ENCODE measurements around the gene CD68.

CD68 gene

DNA sequence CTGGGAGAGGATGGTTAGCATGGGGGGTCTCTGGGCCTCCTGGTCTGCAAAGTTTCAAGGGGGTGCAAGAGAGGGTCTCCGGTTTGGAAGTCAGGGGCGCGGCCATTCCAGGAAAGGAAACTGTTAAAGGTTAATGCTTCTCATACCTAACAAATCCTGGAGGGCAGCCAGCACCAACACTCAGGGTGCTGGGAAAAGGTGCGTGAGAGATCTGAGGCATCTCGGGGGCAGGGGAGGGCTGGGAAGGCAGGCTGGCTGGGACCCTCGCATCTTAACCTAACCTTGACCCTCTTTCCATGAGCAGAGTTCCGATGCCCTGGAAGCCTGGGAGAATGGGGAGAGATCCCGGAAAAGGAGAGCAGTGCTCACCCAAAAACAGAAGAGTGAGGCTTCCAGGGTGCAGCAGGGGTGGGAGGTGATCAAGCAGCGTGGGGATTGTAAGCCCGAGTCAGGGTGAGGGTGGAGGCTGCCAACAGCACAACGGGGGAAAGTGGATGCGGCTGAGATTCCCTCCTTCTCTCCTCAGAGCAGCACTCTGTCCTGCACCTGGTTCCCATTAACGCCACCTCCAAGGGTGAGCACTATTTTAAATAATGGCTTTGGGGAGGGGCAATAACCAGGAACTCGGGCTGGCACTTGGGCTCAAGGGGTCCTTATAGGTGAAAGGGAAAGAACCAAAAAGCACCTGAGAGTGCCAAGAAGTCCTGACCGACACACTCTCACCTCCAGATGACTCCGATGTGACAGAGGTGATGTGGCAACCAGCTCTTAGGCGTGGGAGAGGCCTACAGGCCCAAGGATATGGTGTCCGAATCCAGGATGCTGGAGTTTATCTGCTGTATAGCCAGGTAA, 19.9 kb upstream of the CD68 start:
- no peak for DNase-seq

DNA sequence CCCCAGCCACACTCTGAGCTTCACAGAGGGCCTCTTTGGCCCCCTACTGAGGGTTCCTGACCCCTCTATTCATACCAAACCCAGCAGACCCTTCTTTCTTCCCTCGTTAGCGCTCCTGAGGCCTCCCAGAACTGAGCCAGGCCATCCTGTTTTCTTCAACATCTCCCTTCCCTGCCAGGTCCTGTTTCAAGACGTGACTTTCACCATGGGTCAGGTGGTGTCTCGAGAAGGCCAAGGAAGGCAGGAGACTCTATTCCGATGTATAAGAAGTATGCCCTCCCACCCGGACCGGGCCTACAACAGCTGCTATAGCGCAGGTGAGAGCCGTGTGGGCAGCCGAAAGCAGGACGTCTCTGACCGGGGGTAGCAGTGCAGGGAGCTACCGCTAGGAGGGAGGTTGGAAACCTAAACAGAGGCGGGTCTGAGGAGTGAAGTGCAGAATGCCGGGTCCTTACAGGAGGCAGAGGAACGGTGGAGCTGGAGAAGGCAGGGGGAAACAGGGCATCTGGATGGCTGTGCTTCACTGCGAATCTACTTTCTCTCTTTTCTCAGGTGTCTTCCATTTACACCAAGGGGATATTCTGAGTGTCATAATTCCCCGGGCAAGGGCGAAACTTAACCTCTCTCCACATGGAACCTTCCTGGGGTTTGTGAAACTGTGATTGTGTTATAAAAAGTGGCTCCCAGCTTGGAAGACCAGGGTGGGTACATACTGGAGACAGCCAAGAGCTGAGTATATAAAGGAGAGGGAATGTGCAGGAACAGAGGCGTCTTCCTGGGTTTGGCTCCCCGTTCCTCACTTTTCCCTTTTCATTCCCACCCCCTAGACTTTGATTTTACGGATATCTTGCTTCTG, 19.0 kb upstream of the CD68 start:
- no peak for DNase-seq

DNA sequence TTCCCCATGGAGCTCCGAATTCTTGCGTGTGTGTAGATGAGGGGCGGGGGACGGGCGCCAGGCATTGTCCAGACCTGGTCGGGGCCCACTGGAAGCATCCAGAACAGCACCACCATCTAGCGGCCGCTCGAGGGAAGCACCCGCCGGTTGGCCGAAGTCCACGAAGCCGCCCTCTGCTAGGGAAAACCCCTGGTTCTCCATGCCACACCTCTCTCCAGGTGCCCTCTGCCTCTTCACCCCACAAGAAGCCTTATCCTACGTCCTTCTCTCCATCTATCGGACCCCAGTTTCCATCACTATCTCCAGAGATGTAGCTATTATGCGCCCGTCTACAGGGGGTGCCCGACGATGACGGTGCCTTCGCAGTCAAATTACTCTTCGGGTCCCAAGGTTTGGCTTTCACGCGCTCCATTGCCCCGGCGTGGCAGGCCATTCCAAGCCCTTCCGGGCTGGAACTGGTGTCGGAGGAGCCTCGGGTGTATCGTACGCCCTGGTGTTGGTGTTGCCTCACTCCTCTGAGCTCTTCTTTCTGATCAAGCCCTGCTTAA, 18.3 kb upstream of the CD68 start:
- peak; percentile 83 for DNase-seq

DNA sequence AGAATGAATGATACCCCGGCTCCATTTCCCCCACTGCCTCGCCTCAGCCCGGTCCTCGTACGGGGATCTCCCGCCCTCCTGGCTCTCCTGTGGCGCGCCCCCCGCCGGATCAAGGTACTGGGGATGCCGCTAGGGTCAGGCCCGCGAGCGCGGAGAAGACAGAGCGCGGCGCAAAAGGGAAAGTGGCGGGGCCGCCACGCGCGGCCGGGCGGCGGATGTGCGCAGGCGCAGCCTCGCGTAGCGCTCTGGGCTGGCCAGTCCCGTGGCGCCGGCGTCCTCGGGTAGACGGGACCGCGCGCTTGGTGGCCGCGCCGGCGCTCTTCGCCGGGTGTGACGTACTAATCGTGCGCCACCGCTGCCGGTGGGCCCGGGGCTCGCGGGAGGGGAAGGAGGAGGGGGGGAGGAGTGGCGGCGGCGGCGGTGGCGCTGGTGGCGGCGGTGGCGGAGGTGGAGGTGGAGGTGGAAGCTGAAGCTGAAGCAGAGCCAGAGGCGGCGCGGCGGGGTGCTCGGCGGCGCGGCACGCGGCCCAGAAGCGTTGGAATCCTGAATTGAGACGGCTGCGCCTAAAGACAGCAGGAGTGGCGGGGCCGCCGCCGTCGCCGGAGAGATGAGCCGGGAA, 17.7 kb upstream of the CD68 start, which contains the start of gene SENP3:
TSS of gene SENP3 (plus strand) at position 331 of the 619 bp plus-strand sequence. CDS start 1,158 bp downstream, outside the sequence.
- DNase-seq: peak; percentile 84

DNA sequence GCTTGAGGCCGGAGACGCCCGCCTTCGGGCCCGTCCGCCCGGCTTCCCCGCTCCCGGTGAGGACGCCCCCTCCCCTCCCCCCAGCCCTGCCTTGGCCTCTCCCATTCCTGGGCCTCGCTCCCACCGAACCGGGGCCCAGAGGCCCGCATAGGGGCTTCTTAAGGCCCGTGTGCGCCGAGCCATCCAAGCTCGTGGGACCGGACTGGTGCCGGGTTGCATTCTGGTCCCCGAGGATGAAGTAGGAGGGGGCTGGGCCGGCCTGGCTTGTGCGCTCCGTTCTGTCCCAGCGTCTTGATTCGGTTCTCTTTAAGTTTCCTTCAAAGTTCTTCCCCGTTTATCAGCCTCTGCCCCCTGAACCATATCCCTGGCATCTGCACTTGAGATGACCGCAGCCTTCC, 17.2 kb upstream of the CD68 start:
- no peak for DNase-seq

DNA sequence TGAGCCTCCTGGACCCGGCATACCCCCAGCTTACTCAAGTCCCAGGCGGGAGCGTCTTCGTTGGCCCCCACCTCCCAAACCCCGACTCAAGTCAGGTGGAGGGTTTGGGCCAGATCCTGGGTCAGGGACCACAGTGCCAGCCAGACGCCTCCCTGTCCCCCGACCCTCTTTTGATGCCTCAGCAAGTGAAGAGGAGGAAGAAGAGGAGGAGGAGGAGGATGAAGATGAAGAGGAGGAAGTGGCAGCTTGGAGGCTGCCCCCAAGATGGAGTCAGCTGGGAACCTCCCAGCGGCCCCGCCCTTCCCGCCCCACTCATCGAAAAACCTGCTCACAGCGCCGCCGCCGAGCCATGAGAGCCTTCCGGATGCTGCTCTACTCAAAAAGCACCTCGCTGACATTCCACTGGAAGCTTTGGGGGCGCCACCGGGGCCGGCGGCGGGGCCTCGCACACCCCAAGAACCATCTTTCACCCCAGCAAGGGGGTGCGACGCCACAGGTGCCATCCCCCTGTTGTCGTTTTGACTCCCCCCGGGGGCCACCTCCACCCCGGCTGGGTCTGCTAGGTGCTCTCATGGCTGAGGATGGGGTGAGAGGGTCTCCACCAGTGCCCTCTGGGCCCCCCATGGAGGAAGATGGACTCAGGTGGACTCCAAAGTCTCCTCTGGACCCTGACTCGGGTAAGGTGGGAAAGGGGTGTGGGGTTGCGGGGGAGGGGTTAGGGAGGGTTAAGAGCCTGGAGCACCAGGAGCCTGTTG, 16.1 kb upstream of the CD68 start:
- DNase-seq: no peak

DNA sequence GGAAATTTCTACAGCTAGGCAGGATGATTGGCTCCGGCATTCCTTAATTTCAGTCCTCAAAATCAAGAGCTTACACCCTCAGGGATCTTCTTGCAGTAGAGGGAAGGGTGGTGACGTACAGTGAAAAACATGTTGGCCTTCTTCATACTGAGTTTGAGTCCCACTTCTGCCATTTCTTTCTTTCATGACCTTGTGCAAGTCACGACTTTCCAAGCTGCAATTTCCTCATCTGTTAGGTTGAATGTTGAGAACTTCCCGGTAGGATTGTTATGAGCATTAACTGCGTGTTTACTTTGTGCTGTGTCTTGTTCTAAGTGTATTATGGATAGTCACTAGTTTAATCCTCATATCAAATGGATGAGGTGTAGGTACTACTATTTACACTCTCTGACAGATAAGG, 9.9 kb upstream of the CD68 start:
- no peak for DNase-seq

DNA sequence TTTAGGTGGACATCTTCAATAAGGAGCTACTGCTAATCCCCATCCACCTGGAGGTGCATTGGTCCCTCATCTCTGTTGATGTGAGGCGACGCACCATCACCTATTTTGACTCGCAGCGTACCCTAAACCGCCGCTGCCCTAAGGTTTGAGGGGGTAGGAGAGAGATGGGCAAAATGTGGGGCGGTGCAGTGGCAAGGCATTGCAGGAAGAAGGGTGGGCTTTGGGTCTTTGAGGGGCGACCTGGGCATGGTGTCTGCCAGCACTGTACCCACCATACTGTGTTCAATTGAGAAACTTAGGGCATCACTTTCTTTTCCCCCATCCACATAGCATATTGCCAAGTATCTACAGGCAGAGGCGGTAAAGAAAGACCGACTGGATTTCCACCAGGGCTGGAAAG, 9.1 kb upstream of the CD68 start:
- DNase-seq: no peak

DNA sequence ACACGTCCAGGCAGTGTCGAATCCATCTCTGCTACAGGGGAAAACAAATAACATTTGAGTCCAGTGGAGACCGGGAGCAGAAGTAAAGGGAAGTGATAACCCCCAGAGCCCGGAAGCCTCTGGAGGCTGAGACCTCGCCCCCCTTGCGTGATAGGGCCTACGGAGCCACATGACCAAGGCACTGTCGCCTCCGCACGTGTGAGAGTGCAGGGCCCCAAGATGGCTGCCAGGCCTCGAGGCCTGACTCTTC, 7.2 kb upstream of the CD68 start:
- no peak for DNase-seq

DNA sequence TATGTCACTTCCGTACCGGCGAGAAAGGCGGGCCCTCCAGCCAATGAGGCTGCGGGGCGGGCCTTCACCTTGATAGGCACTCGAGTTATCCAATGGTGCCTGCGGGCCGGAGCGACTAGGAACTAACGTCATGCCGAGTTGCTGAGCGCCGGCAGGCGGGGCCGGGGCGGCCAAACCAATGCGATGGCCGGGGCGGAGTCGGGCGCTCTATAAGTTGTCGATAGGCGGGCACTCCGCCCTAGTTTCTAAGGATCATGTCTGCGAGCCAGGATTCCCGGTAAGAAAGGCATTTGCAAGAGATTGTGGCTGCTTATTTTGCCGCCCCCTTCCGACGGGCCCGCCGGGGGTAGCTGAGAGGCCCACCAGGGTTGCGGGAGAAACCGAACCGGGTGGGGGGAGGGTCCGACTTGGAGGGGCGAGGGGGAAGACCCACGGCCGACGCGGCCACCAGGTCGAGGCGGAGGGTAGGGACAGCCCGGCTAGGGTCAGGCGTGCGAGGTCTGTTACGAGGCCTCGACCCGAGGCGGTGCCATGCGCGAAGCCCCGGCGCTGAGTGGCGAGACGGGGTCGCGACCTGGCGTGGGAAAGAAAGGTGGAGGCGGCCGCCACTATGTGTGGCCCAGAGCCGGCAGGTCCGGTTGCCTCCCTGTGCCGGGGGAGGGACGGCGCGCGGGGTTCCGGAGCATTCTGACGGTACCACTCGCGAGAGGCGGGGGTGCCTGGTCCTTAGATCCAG, 6.7 kb upstream of the CD68 start:
- peak; percentile 99 for DNase-seq

DNA sequence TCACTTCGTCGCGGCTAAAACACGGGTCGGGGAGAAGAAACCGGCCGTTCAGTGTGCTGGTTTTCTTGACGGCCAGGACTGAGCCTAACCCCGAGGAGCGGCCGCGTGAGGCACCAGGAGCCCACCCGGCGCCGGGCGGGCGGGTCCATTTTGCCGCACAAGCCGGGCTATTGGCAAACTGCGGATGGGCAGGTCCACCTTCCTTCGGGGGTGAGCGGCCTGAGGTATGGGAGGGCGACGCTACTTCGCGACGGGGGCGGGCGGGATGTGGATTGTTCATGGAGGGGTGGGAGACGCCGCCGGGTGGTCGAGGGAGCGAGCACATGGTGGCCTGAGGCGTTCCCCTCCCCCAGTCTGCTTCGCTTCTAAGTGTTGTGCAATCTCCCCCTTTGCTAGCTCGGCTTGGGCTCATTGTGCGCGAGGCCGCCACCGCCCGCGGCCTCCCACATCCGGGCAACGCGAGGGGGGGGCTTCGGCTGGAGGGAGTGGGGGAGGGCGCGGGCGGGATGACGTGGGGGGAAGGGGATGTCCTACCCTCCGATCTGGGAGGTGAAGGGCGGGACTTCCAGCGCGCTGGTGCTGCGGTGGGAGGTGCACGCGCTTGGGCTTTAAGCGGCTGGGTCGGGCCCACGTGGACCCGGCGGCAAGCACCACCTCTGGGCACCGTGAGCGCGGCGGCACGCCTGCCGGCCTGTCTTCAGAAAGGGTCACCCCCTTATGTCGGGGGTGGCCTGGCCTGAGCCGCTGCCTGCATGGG, 5.9 kb upstream of the CD68 start:
- peak; percentile 62 for DNase-seq

DNA sequence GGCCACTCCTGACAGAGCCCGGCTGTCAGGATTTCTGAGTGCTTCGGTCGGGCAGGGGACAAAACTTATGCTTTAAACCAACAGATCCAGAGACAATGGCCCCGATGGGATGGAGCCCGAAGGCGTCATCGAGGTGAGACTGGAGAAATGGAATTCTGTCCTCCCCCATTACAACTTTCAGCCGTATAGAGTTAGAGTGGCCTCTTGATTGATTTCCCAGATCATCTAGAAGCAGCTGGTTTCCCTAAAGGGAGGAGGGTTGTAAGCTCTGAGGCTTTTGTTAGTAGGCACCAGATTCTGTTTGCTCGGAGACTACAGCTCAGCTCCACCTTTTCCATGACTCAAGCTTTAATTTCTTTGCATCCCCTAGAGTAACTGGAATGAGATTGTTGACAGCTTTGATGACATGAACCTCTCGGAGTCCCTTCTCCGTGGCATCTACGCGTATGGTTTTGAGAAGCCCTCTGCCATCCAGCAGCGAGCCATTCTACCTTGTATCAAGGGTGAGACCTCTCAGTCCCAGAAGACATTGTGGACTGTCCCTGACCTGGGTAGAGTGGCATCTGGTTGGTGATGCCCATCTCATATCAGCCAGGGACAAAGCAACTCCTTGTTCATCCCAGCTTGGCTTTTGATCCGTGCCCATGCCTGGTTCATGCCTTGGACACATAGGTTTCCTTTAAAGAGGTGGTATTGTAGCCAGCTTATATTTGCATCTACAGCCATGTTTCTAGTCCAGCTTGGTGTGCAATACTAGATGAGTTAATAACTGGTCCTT, 5.1 kb upstream of the CD68 start:
- DNase-seq: no peak

DNA sequence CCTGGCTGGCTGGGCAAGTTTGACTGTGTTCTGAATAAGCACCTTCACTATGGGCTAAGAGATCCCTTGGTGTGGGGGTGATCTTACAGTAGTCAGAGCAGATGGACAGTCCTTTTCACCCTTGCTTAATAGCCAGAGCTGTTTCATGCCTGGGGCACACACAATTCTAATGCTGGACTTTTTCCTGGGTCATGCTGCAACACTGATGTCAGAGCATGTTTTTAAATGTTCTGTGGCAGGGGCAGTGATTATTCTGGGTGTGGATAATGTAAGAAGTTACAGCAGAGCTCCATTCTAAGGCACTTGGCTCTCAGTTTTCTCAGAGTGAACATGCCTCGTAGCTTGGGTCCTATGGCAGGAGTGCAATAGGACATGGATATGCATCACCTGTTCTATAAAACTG, 4.0 kb upstream of the CD68 start:
- DNase-seq: no peak

DNA sequence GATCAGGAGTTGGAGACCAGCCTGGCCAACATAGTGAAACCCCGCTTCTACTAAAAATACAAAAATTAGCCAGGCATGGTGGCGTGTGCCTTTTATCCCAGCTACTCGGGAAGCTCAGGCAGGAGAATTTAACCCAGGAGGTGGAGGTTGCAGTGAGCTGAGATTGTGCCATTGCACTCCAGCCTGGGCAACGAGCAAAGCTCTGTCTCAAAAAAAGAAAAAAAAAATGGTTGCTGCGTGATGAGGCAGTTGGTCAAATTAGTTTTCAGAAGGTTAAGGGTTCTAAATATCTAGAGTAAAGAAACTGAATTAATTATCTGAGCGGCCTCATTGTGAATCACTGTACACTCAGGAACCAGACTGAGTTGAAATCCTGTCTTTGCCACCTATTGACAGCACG, 3.5 kb upstream of the CD68 start:
- no peak for DNase-seq

DNA sequence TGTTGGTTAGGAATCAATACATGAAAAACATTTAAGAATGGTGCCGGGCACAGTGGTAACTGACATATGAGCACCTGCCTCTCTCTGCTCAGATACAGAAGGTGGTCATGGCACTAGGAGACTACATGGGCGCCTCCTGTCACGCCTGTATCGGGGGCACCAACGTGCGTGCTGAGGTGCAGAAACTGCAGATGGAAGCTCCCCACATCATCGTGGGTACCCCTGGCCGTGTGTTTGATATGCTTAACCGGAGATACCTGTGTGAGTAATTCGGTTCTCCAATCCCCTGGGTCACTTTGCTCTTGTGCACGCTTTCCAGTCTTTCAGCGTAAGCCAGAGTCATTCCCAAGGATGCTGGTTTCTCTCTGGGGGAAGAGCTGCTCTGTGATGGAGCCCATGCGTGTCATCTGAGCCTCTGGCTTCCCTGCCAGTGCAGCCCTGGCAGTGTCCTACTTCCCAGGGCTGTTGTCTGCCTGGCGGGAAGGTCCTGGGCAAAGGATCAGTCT, 3.0 kb upstream of the CD68 start:
- DNase-seq: no peak

DNA sequence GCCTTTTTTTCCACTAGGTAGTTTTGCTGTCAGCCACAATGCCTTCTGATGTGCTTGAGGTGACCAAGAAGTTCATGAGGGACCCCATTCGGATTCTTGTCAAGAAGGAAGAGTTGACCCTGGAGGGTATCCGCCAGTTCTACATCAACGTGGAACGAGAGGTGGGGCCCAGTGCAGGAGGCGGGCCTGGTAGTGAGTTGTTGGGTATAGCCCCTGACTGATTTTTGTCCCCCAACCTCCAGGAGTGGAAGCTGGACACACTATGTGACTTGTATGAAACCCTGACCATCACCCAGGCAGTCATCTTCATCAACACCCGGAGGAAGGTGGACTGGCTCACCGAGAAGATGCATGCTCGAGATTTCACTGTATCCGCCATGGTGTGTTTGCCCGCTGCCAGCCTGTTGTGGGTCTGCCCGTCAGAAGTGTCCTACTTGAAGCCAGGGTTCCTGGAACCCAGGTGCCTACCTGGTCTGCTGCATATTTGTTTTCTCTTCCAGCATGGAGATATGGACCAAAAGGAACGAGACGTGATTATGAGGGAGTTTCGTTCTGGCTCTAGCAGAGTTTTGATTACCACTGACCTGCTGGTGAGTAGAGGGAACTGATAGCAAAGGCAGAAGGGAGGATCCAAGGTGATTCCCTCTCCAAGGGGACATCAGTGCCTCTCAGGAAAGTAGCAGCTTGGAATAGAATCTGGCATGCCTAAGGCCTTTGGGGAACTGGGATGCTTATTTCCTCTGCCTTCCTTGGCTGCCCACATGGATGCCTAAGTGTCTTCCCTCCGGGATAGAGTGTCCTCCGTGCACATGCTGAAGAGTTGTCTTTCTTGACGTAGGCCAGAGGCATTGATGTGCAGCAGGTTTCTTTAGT, 1.9 kb upstream of the CD68 start:
- no peak for DNase-seq

DNA sequence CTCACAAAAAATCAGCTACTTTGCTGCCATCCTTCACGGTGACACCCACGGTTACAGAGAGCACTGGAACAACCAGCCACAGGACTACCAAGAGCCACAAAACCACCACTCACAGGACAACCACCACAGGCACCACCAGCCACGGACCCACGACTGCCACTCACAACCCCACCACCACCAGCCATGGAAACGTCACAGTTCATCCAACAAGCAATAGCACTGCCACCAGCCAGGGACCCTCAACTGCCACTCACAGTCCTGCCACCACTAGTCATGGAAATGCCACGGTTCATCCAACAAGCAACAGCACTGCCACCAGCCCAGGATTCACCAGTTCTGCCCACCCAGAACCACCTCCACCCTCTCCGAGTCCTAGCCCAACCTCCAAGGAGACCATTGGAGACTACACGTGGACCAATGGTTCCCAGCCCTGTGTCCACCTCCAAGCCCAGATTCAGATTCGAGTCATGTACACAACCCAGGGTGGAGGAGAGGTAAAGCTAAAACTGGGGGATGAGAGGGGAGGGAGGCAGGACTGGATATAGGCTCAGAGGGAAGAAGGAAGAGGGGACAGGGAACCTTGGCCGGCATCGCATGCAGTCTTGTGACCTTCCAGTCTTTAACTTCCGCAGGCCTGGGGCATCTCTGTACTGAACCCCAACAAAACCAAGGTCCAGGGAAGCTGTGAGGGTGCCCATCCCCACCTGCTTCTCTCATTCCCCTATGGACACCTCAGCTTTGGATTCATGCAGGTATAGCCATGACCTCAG, 581 bp downstream of the CD68 start:
- no peak for DNase-seq
